ENCODE data around the gene NMNAT3.

DNA sequence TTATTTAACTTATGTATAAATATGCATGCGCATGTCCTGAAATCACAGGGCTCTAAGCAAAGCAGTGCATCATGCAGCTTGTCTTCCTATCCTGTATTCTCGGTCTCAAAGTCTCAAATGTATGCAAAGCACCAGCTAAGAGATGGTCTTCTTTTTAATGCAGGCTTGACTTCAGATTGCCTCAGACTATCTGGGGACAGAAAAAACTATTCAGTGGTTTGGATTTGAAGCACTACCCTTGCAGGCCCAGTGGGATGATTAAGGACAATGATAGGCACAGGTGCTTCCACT, 18.5 kb upstream of the NMNAT3 start:
- TF ChIP-seq POLR2A (IDR thresholded peaks at IDR 0.05; ENCODE audit: low read length) (no peak), GATA1 (IDR thresholded peaks at IDR 0.05; ENCODE audit: low read depth, low read length) (no peak)

Data from erythroblast (primary cell).